K562 (cell line): ENCODE results near the gene B3GAT2. TPM values are rescaled to one million over a fixed set of nuclear protein-coding genes. Genes with fewer than 3 reads are reported as not detected.

Experiments used
- ATAC-seq: fragments of 200-7000 bp; cut with Tn5 transposase; 3 replicates; pipeline ENCODE4 v1.9.1; 2020; ENCODE audit warnings: moderate library complexity
- BruUV-seq: library from RNA; stranded (reverse); fragments of 400-500 nt; replicated peaks from 2 replicates; lab custom pipeline; 2021; lab: Mats Ljungman, UMichigan
- CTCF ChIA-PET: fragments of 300-600 bp; formaldehyde crosslinking; extraction: SDS; loops from one replicate; lab custom pipeline; 2021; ENCODE audit warnings: low intra/inter-chr PET ratio; lab: Yijun Ruan, JAX
- POLR2A ChIA-PET: fragments of 300-600, 350-650 bp; sonication (Branson Sonifier 250); formaldehyde crosslinking; extraction: SDS; loops from one replicate; lab custom pipeline; 2021; ENCODE audit warnings: antibody characterized with exemption, inconsistent platforms; lab: Yijun Ruan, JAX
- DNase-seq, 4 experiments: peaks; one replicate each; pipeline versions ENCODE4 v3.0.0 to v3.0.0-alpha.2; 2011 to 2018; ENCODE audit warnings: low spot score in 3 of 4, mixed read lengths in 3 of 4; ENCODE audit errors: extremely low read depth in 1 of 4
- FAIRE-seq: peaks from 2 replicates; lab custom pipeline; 2011; peaks lifted over from hg19 to GRCh38; lab: Jason Lieb, UNC
- H2AFZ ChIP-seq: 2 replicates; pipeline ENCODE4 v1.6.0; 2011; ENCODE audit warnings: low read depth, low read length, control low read depth, inconsistent platforms
- H3K27ac ChIP-seq: fragments of 200-600 bp; 3 replicates; pipeline ENCODE4 v1.8.0; 2011; ENCODE audit warnings: low read depth, mild to moderate bottlenecking, control low read depth, inconsistent platforms, low read length, moderate library complexity, mixed read lengths; ENCODE audit errors: extremely low read depth
- H3K27me3 ChIP-seq, 2 experiments: fragments of 300-600 bp in 1 of 2; 2 replicates in 1 of 2; 3 replicates in 1 of 2; pipeline versions ENCODE4 v1.6.0 to v1.8.0; 2011; ENCODE audit warnings: inconsistent platforms in 2 of 2, low read length in 2 of 2, mild to moderate bottlenecking in 1 of 2, mixed read lengths in 1 of 2, moderate library complexity in 1 of 2; ENCODE audit not compliant: control insufficient read depth in 2 of 2, insufficient read depth in 2 of 2
- H3K36me3 ChIP-seq: fragments of 300-600 bp; 3 replicates; pipeline ENCODE4 v1.8.0; 2011; ENCODE audit warnings: mild to moderate bottlenecking, low read length, inconsistent platforms; ENCODE audit not compliant: control insufficient read depth, insufficient read depth
- H3K4me1 ChIP-seq, 2 experiments: fragments of 200-600 bp in 1 of 2; replicated peaks in 1 of 2; 2 replicates in 1 of 2; 3 replicates in 1 of 2; pipeline versions ENCODE4 v1.5.1 to v1.8.0; 2011; ENCODE audit warnings: inconsistent platforms in 2 of 2, low read length in 2 of 2, mild to moderate bottlenecking in 1 of 2, mixed read lengths in 1 of 2, moderate library complexity in 1 of 2; ENCODE audit not compliant: control insufficient read depth in 2 of 2, insufficient read depth in 2 of 2
- H3K4me2 ChIP-seq: 2 replicates; pipeline ENCODE4 v1.6.1; 2011; ENCODE audit warnings: low read length, control low read depth, inconsistent platforms, mixed read lengths; ENCODE audit not compliant: insufficient read depth
- H3K4me3 ChIP-seq: fragments of 200-600 bp; sonication (generic), shearing (Covaris generic); 2 replicates; pipeline ENCODE4 v1.5.1; 2016; ENCODE audit warnings: control low read depth, inconsistent platforms
- H3K79me2 ChIP-seq: fragments of 200-600 bp; 3 replicates; pipeline ENCODE4 v1.8.0; 2011; ENCODE audit warnings: low read length, inconsistent platforms; ENCODE audit not compliant: control insufficient read depth, insufficient read depth
- H3K9ac ChIP-seq, 2 experiments: 2 replicates each; pipeline versions ENCODE4 v1.6.0 to v1.6.1; 2011; ENCODE audit warnings: low read depth in 2 of 2, low read length in 2 of 2, control low read depth in 1 of 2, inconsistent platforms in 1 of 2, mild to moderate bottlenecking in 1 of 2, mixed read lengths in 1 of 2; ENCODE audit not compliant: insufficient read depth in 1 of 2
- H3K9me1 ChIP-seq: one replicate; pipeline ENCODE4 v1.6.0; 2011; ENCODE audit warnings: inconsistent platforms, mild to moderate bottlenecking, low read length, moderate library complexity; ENCODE audit not compliant: control insufficient read depth, insufficient read depth
- H3K9me3 ChIP-seq: replicated peaks from 2 replicates; pipeline ENCODE4 v1.5.1; 2011; ENCODE audit warnings: low read depth, low read length, inconsistent platforms; ENCODE audit not compliant: control insufficient read depth, insufficient read depth
- H4K20me1 ChIP-seq: replicated peaks from 2 replicates; pipeline ENCODE4 v1.6.1; 2011; ENCODE audit warnings: low read length, inconsistent platforms, mixed read lengths; ENCODE audit not compliant: control insufficient read depth, insufficient read depth
- ATF1 ChIP-seq, 2 experiments: fragments of 450-650 bp in 1 of 2; IDR thresholded peaks; 2 replicates each; pipeline ENCODE4 v1.6.1; 2016; ENCODE audit warnings: missing compliant biosample characterization in 1 of 2, missing genetic modification characterization in 1 of 2
- CEBPB ChIP-seq: fragments of 450-650 bp; IDR thresholded peaks from 2 replicates; pipeline ENCODE4 v1.6.1; 2016; ENCODE audit warnings: missing genetic modification characterization, missing compliant biosample characterization
- CHD4 ChIP-seq: fragments of 200-600 bp; sonication (generic); IDR thresholded peaks from 3 replicates; pipeline ENCODE4 v1.6.1; 2012; ENCODE audit warnings: low read depth, mild to moderate bottlenecking, mixed read lengths, low read length, inconsistent platforms; ENCODE audit not compliant: insufficient read depth, insufficient replicate concordance, poor library complexity, severe bottlenecking
- COPS2 ChIP-seq: fragments of 450-650 bp; conservative IDR thresholded peaks from 2 replicates; pipeline ENCODE4 v1.6.1; 2016; ENCODE audit warnings: mild to moderate bottlenecking, moderate library complexity
- ELF4 ChIP-seq: fragments of 450-650 bp; formaldehyde crosslinking; IDR thresholded peaks from 2 replicates; pipeline ENCODE4 v1.4.0; 2022; ENCODE audit warnings: missing genetic modification characterization
- ESRRA ChIP-seq: fragments of 450-650 bp; IDR thresholded peaks from 2 replicates; pipeline ENCODE4 v1.6.1; 2014; ENCODE audit warnings: low read depth, mild to moderate bottlenecking, moderate library complexity, borderline replicate concordance
- KDM1A ChIP-seq, 2 experiments: fragments of 450-650 bp; IDR thresholded peaks; 2 replicates each; pipeline ENCODE4 v1.6.1; 2016; ENCODE audit warnings: mild to moderate bottlenecking in 2 of 2
- MEIS2 ChIP-seq: fragments of 450-650 bp; IDR thresholded peaks from 2 replicates; pipeline ENCODE4 v1.6.1; 2014; ENCODE audit warnings: mild to moderate bottlenecking; ENCODE audit not compliant: partially characterized antibody
- PBX2 ChIP-seq, 2 experiments: IDR thresholded peaks in 1 of 2; conservative IDR thresholded peaks in 1 of 2; 2 replicates each; pipeline ENCODE4 v1.6.1; 2016; ENCODE audit warnings: low read depth in 2 of 2, mild to moderate bottlenecking in 1 of 2, missing compliant biosample characterization in 1 of 2, missing genetic modification characterization in 1 of 2, moderate library complexity in 1 of 2
- PKNOX1 ChIP-seq: fragments of 450-650 bp; IDR thresholded peaks from 2 replicates; pipeline ENCODE4 v1.6.1; 2016
- RCOR1 ChIP-seq, 2 experiments: IDR thresholded peaks; 2 replicates each; pipeline ENCODE4 v1.6.1; 2012; ENCODE audit warnings: low read depth in 2 of 2, low read length in 2 of 2, borderline replicate concordance in 1 of 2, improper control_type of control experiment in 1 of 2
- SPI1 ChIP-seq: IDR thresholded peaks from 2 replicates; pipeline ENCODE4 v1.6.1; 2011; ENCODE audit warnings: low read depth, low read length, control low read depth, borderline replicate concordance
- TAL1 ChIP-seq: fragments of 450-650 bp; IDR thresholded peaks from 2 replicates; pipeline ENCODE4 v1.6.1; 2016; ENCODE audit warnings: mild to moderate bottlenecking
- TCF3 ChIP-seq: sonication (generic); formaldehyde crosslinking; IDR thresholded peaks from 2 replicates; pipeline ENCODE4 v1.4.0; 2020; ENCODE audit warnings: mild to moderate bottlenecking, missing genetic modification reagents
- TRIM24 ChIP-seq, 2 experiments: fragments of 450-650 bp; IDR thresholded peaks; 2 replicates each; pipeline ENCODE4 v1.6.1; 2016
- WGBS: fragments of 100-300 bp; shearing (Covaris generic); methylation state at CpG from one replicate; pipeline ENCODE4 v1.1.6; 2016; ENCODE audit warnings: low coverage, mixed read lengths; ENCODE audit not compliant: insufficient coverage; ENCODE audit errors: missing lambda C conversion rate; 5-methylcytosine and 5-hydroxymethylcytosine counted together
- in situ Hi-C: fragments of 300-500 bp; cut with MboI; formaldehyde crosslinking; loops from 4 replicates; pipeline ENCODE4 v1.15.0; 2018; ENCODE audit warnings: inconsistent platforms, mixed read lengths
- intact Hi-C: fragments of 100-400 bp; cut with micrococcal nuclease; formaldehyde crosslinking; loops from 2 replicates; pipeline ENCODE4 v1.14.2; 2022
- polyA plus RNA-seq, 8 experiments: library from polyadenylated mRNA; depleted of rRNA in 4 of 8; stranded (reverse) in 5 of 8; unstranded in 3 of 8; fragments of >200 nt; fragmentation: Nextera tagmentation in 2 of 8; fragmentation: Illumina TruSeq in 1 of 8; extraction: Ambion mirVana in 2 of 8; extraction: Trizol in 1 of 8; gene quantifications; 2 replicates each; pipeline versions ENCODE4 v1.2.1 to v1.2.3, GENCODE V29; 2011 to 2014; ENCODE audit warnings: inconsistent platforms in 1 of 8, missing spikeins in 1 of 8
- total RNA-seq, 7 experiments: library from RNA; depleted of rRNA in 6 of 7; stranded (reverse); fragments of >200 nt in 6 of 7; fragmentation: Illumina TruSeq in 2 of 7; extraction: Trizol in 2 of 7; gene quantifications; 2 replicates each; pipeline versions ENCODE4 v1.2.1 to v1.2.3, GENCODE V29; 2011 to 2021; ENCODE audit warnings: low replicate concordance in 1 of 7

Gene B3GAT2
- total and polyA plus RNA-seq, 9 of the 15 experiments (the other 6 are each of a cell fraction or from before 2014, with no cell fraction given) = 0.01 to 0.43 (median 0.04) TPM; not detected in 4

GRCh38 chr6:70839286-70840266 lies 117.3 kb downstream of the B3GAT2 start:
- FAIRE-seq (no peak), DNase-seq (peak in 1 of 4 experiments; percentile 18), ATAC-seq (peak; percentile 66)
- BruUV-seq = no TSS peak
- POLR2A ChIA-PET = interaction anchor here (0.7 kb wide), 1 partner anchor 18 kb away, joined by 3 read pairs; no protein-coding TSS in a partner anchor
- CTCF ChIA-PET = no interaction called here
- Histone ChIP-seq H4K20me1 (peaks cover 2% of the 10 kb centered on the region; the same call in 1 of the 2 replicates), H3K9ac (no peak overlapping the region), H3K9me3 (no peaks in the 10 kb centered on the region), H3K27ac (no peak overlapping the region), H3K79me2 (no peaks in the 10 kb centered on the region), H3K36me3 (no peaks in the 10 kb centered on the region), H3K4me2 (no peak overlapping the region), H3K9me1 (no peaks in the 10 kb centered on the region), H3K4me3 (no peak overlapping the region), H3K27me3 (no peaks in the 10 kb centered on the region), H3K4me1 (peaks cover 0 to 6% of the 10 kb centered on the region in 2 experiments; a peak in 2 of 5 replicates), H2AFZ (no peak overlapping the region)
- WGBS = 33% methylated on average over 7 of the region's 7 CpGs
- intact Hi-C loops = no loop called here
- in situ Hi-C loops = no loop called here
- peak; percentile 76 for TF ChIP-seq TCF3 (CRISPR knock-in tag)
- peak; percentile 52 to 90; a peak in 2 of 4 replicates for TF ChIP-seq RCOR1 (IDR thresholded peaks at IDR 0.05; ENCODE audit: borderline replicate concordance in 1 of 2, low read depth in 2 of 2, low read length in 2 of 2)
- TF ChIP-seq TRIM24 (IDR thresholded peaks at IDR 0.05) = peak; percentile 41 to 49; a peak in 2 of 4 replicates
- TF ChIP-seq SPI1 = peak; percentile 67; the same call in 1 of the 2 replicates
- TF ChIP-seq CEBPB (tag) = 0 out of 2 replicates have a peak, but pooled peaks have one; percentile 6
- peak; percentile 39; the same call in 1 of the 2 replicates for TF ChIP-seq TAL1
- TF ChIP-seq ESRRA = no peak
- TF ChIP-seq PBX2 (CRISPR knock-in tag; IDR thresholded peaks at IDR 0.05; ENCODE audit: low read depth) = no peak
- peak; percentile 29; the same call in 1 of the 2 replicates for TF ChIP-seq PBX2 (tag; conservative IDR thresholded peaks at IDR 0.05; ENCODE audit: low read depth)
- TF ChIP-seq COPS2 = no peak
- TF ChIP-seq KDM1A (IDR thresholded peaks at IDR 0.05) = peak; percentile 75 to 77
- TF ChIP-seq MEIS2 = peak; percentile 75
- no peak for TF ChIP-seq ATF1 (CRISPR knock-in tag; IDR thresholded peaks at IDR 0.05)
- no peak for TF ChIP-seq ATF1 (tag; IDR thresholded peaks at IDR 0.05)
- peak; percentile 63 for TF ChIP-seq PKNOX1
- peak; percentile 22; the same call in 1 of the 2 replicates for TF ChIP-seq ELF4 (CRISPR knock-in tag)
- no peak for TF ChIP-seq CHD4
